ENCODE results near the gene DBI. TPM values are rescaled to one million over a fixed set of nuclear protein-coding genes. Genes with fewer than 3 reads are reported as not detected.

DBI gene
- total and polyA plus RNA-seq, 2 of the 13 experiments (the other 11 are each of a cell fraction or from before 2014, with no cell fraction given): 330 to 659 TPM

DNA sequence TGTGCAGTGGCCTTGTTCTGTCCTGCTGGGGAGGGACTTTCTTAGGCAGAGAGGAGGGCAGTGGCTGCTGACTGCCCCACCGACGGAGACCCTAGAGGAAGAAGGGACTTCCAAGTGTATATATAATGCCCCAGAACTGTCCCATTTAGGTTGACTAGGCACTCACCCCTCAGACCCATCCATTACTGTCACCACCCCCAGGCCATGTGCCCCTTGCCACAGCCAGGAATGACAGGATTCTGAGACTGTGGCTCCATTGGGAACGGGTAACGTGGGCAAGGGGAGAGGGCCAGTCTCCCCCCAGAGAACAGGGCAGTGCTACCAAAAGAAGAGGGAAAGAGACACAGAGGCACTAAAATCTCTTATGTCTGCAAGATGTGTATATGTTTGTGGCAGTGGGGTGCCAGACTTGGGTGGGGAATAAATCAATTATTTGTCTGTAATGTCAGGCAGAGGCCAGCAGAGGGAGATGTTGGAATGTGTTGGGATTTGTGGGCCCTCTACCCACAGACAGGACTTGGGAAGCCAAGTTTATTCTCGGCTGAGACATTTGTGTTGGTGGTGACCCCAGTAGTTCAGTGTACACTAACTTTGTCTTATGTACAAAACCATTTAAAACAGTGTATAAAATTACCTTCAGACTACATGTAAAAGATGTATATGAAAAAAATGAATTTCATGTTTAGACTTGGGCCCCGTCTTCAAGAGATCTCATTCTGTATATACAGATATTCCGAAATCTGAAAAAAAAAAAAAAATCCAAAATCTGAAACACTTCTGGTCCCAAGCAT lies 40.8 kb downstream of the DBI start (continued):
- TF ChIP-seq, protein P1, sequence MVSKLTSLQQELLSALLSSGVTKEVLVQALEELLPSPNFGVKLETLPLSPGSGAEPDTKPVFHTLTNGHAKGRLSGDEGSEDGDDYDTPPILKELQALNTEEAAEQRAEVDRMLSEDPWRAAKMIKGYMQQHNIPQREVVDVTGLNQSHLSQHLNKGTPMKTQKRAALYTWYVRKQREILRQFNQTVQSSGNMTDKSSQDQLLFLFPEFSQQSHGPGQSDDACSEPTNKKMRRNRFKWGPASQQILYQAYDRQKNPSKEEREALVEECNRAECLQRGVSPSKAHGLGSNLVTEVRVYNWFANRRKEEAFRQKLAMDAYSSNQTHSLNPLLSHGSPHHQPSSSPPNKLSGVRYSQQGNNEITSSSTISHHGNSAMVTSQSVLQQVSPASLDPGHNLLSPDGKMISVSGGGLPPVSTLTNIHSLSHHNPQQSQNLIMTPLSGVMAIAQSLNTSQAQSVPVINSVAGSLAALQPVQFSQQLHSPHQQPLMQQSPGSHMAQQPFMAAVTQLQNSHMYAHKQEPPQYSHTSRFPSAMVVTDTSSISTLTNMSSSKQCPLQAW (CRISPR knock-in tag; IDR thresholded peaks at IDR 0.05): 0 out of 2 replicates have a peak, but pooled peaks have one; percentile 61
- TF ChIP-seq TBP (CRISPR knock-in tag; IDR thresholded peaks at IDR 0.05) (no peak), HMG20A (CRISPR knock-in tag; IDR thresholded peaks at IDR 0.05; ENCODE audit: borderline replicate concordance) (peak; percentile 30; the same call in 1 of the 2 replicates), ZNF224 (CRISPR knock-in tag; IDR thresholded peaks at IDR 0.05) (no peak), GATAD2A (CRISPR knock-in tag; IDR thresholded peaks at IDR 0.05) (peak; percentile 61; the same call in 1 of the 2 replicates), TEAD3 (CRISPR knock-in tag; optimal IDR thresholded peaks at IDR 0.05; ENCODE audit: borderline replicate concordance) (peak; percentile 7), ATF7-NPFF (CRISPR knock-in tag; IDR thresholded peaks at IDR 0.05; ENCODE audit: low read depth) (peak; percentile 52; the same call in 1 of the 2 replicates), HOXA5 (CRISPR knock-in tag; IDR thresholded peaks at IDR 0.05) (no peak), ZNF335 (CRISPR knock-in tag; IDR thresholded peaks at IDR 0.05) (no peak), FOSL2 (CRISPR knock-in tag; IDR thresholded peaks at IDR 0.05) (no peak; the same call in 1 of the 2 replicates), ATF7 (IDR thresholded peaks at IDR 0.05) (no peak), ATF7 (CRISPR knock-in tag; IDR thresholded peaks at IDR 0.05) (no peak), KAT8 (CRISPR knock-in tag; IDR thresholded peaks at IDR 0.05) (peak; percentile 25), KLF16 (CRISPR knock-in tag; IDR thresholded peaks at IDR 0.05) (peak in 1 of 2 experiments; percentile 44; a peak in 1 of 4 replicates), THAP11 (CRISPR knock-in tag; IDR thresholded peaks at IDR 0.05) (peak; percentile 46; the same call in 1 of the 2 replicates), NFKBIZ (CRISPR knock-in tag; IDR thresholded peaks at IDR 0.05) (0 out of 2 replicates have a peak, but pooled peaks have one; percentile 44), ZNF337 (CRISPR knock-in tag; IDR thresholded peaks at IDR 0.05; ENCODE audit: borderline replicate concordance, low read depth) (peak; percentile 50; the same call in 1 of the 2 replicates), ZSCAN31 (CRISPR knock-in tag; IDR thresholded peaks at IDR 0.05; ENCODE audit: low read depth) (no peak; the same call in 1 of the 2 replicates), ZNF44 (CRISPR knock-in tag; IDR thresholded peaks at IDR 0.05) (peak; percentile 82; the same call in 1 of the 2 replicates), DNMT1 (CRISPR knock-in tag; IDR thresholded peaks at IDR 0.05) (no peak), ZNF747 (CRISPR knock-in tag; IDR thresholded peaks at IDR 0.05; ENCODE audit: borderline replicate concordance) (peak; percentile 55; the same call in 1 of the 2 replicates), ZNF468 (CRISPR knock-in tag; IDR thresholded peaks at IDR 0.05) (no peak), BCL6 (CRISPR knock-in tag; IDR thresholded peaks at IDR 0.05) (no peak), ELF3 (CRISPR knock-in tag; IDR thresholded peaks at IDR 0.05) (peak; percentile 18; the same call in 1 of the 2 replicates), ZFP41 (CRISPR knock-in tag; IDR thresholded peaks at IDR 0.05; ENCODE audit: borderline replicate concordance) (no peak)
- TF ChIP-seq, protein P2, sequence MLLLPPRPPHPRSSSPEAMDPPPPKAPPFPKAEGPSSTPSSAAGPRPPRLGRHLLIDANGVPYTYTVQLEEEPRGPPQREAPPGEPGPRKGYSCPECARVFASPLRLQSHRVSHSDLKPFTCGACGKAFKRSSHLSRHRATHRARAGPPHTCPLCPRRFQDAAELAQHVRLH (CRISPR knock-in tag; IDR thresholded peaks at IDR 0.05; ENCODE audit: borderline replicate concordance, low read depth): peak; percentile 43; the same call in 1 of the 2 replicates
- TF ChIP-seq, protein P3, sequence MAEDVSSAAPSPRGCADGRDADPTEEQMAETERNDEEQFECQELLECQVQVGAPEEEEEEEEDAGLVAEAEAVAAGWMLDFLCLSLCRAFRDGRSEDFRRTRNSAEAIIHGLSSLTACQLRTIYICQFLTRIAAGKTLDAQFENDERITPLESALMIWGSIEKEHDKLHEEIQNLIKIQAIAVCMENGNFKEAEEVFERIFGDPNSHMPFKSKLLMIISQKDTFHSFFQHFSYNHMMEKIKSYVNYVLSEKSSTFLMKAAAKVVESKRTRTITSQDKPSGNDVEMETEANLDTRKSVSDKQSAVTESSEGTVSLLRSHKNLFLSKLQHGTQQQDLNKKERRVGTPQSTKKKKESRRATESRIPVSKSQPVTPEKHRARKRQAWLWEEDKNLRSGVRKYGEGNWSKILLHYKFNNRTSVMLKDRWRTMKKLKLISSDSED (CRISPR knock-in tag; IDR thresholded peaks at IDR 0.05): no peak
- TF ChIP-seq, protein P4, sequence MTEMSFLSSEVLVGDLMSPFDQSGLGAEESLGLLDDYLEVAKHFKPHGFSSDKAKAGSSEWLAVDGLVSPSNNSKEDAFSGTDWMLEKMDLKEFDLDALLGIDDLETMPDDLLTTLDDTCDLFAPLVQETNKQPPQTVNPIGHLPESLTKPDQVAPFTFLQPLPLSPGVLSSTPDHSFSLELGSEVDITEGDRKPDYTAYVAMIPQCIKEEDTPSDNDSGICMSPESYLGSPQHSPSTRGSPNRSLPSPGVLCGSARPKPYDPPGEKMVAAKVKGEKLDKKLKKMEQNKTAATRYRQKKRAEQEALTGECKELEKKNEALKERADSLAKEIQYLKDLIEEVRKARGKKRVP (CRISPR knock-in tag; IDR thresholded peaks at IDR 0.05): peak in 1 of 2 experiments; percentile 30; a peak in 1 of 4 replicates

Data from HepG2 (cell line).